HG02763 (cell line): ENCODE measurements around the gene LRP1.

Experiments
- ATAC-seq: cut with Tn5 transposase; IDR thresholded peaks from one replicate; pipeline ENCODE4 v1.9.1; 2021; ENCODE audit warnings: mild to moderate bottlenecking, moderate library complexity; ENCODE audit not compliant: unreplicated experiment

The LRP1 gene

DNA sequence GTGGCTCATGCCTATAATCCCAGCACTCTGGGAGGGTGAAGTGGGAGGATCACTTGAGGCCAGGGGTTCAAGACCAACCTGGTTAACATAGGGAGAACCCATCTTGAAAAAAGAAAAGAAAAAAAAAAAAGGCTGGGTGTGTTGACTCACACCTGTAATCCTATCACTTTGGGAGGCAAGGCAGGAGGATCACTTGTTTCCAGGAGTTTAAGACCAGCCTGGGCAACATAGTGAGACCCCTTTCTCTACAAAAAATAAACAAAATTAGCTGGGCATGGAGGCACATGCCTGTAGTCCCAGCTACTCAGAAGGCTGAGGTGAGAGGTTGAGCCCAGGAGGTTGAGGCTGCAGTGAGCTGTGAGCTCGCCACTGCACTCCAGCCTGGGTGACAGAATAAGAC lies 42.1 kb downstream of the LRP1 start:
- ATAC-seq = no peak

DNA sequence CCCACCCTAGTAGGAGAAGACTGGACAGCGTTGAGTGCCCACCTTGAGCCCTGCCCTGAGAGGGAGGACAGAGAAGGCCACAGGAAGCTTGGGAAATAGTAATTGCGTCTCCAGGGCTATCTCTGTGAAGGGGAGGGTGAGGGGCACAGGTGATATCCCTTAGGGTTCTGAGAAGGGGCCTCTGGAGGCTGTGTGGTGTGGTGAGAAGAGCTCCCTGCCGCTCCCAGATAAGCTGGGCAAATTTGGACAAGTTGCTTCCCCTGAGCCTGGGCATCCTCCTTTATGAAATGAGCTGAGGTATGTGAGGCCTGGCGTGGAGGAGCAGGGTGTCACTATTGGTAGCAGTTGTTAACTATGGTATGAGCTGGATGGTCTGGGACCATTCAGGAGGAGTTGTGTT lies 42.6 kb downstream of the LRP1 start:
- no peak for ATAC-seq

DNA sequence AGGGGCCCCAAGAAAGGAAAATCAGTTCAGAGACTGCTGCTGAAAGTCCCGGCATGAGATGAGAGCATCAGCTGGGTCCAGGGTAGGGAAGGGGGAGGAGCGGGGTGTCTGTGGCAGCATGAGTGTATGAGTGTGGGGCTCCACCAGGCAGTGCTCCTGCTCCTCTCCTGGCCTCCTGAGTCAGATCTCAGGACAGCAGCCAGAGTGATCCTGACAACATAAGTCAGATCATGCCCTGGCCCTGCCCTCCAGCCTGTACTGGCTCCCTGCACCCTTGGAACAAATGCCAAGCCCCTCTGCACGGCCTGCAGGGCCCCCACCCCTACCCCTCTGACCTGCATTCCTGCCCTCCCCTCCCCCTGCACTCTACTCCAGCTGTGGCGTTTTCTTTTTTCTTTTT lies 43.4 kb downstream of the LRP1 start:
- ATAC-seq = no peak

DNA sequence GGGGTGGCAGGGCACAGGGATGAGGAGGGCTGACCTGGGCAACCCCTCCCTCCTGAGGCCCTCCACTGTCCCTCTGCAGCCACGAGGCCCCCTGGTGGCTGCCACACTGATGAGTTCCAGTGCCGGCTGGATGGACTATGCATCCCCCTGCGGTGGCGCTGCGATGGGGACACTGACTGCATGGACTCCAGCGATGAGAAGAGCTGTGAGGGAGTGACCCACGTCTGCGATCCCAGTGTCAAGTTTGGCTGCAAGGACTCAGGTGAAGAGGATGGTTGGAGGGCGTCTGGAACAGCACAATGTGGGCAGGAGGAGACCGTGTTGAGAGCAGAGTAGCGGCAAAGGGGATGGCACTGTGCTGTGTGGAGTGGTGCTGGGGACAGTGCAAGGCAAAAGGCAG lies 44.8 kb downstream of the LRP1 start:
- no peak for ATAC-seq

DNA sequence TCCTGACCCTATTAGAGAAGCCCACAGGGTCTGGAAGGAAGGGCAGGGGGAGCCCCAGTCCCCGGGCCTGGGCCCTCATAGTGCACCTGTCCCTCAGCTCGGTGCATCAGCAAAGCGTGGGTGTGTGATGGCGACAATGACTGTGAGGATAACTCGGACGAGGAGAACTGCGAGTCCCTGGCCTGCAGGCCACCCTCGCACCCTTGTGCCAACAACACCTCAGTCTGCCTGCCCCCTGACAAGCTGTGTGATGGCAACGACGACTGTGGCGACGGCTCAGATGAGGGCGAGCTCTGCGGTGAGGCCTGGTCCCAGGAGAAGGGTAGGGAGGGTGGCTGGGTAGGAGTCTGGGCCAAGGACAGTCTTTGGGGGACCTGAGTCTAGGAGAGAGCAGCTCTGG lies 45.4 kb downstream of the LRP1 start:
- ATAC-seq = no peak

DNA sequence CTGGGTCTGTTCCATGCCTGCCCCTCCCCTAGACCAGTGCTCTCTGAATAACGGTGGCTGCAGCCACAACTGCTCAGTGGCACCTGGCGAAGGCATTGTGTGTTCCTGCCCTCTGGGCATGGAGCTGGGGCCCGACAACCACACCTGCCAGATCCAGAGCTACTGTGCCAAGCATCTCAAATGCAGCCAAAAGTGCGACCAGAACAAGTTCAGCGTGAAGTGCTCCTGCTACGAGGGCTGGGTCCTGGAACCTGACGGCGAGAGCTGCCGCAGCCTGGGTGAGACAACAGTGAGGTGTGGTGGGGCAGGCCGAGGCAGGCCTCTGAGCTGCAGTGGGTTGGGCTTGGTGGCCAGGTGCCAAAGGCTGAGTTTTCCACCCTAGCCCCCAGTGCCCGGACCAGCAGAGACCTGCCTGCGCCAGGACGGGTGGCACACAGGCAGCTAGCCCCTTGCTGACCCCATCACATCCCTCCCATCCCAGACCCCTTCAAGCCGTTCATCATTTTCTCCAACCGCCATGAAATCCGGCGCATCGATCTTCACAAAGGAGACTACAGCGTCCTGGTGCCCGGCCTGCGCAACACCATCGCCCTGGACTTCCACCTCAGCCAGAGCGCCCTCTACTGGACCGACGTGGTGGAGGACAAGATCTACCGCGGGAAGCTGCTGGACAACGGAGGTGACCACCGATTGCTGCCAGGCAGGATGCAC lies 47.3 kb downstream of the LRP1 start:
- ATAC-seq = no peak

DNA sequence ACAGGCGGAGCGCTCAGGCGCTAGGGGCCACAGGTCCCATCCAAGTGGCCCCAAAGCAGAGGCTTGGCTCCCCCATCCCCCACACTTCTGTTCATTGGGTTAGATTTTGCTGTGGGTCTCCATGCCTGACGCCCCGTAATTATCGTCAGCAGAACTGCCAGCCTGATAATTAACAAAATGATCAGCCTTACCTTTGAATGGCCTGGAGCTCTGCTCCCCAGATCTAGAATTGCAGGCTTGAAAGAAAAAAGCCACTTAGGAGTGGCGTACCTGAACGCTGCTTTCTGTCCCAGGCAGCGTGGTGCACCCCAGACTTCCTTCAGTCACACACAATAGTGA lies 47.8 kb downstream of the LRP1 start:
- ATAC-seq = no peak

DNA sequence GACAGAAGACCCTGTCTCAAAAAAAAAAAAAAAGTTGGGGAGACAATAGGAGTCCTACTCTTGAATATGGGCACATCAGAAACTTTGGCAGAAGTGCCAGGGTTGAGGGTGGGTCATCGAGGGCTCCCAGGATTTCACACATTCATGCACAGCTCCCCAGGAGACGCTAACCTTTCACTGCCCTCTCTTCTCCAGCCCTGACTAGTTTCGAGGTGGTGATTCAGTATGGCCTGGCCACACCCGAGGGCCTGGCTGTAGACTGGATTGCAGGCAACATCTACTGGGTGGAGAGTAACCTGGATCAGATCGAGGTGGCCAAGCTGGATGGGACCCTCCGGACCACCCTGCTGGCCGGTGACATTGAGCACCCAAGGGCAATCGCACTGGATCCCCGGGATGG lies 48.6 kb downstream of the LRP1 start:
- ATAC-seq = no peak

DNA sequence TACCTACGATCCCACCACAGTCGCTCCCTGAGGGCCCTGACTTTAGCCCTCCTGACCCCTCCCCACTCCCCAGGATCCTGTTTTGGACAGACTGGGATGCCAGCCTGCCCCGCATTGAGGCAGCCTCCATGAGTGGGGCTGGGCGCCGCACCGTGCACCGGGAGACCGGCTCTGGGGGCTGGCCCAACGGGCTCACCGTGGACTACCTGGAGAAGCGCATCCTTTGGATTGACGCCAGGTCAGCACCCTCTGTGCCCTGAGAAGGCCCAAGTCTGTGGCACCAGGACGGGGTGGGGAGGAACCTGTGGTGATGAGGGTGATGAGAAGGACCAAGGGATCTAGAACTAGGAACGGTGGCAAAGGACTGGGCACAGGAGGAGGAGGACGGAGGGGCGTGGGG lies 49.1 kb downstream of the LRP1 start:
- no peak for ATAC-seq

DNA sequence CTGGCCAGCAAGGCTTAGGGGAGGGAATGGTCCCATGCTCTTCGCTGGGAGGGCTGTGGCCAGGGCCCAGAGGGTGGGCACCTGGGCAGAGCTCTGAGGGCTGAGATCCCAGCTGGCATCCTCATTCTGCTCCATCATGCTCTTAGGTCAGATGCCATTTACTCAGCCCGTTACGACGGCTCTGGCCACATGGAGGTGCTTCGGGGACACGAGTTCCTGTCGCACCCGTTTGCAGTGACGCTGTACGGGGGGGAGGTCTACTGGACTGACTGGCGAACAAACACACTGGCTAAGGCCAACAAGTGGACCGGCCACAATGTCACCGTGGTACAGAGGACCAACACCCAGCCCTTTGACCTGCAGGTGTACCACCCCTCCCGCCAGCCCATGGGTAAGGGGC lies 49.9 kb downstream of the LRP1 start:
- no peak for ATAC-seq

DNA sequence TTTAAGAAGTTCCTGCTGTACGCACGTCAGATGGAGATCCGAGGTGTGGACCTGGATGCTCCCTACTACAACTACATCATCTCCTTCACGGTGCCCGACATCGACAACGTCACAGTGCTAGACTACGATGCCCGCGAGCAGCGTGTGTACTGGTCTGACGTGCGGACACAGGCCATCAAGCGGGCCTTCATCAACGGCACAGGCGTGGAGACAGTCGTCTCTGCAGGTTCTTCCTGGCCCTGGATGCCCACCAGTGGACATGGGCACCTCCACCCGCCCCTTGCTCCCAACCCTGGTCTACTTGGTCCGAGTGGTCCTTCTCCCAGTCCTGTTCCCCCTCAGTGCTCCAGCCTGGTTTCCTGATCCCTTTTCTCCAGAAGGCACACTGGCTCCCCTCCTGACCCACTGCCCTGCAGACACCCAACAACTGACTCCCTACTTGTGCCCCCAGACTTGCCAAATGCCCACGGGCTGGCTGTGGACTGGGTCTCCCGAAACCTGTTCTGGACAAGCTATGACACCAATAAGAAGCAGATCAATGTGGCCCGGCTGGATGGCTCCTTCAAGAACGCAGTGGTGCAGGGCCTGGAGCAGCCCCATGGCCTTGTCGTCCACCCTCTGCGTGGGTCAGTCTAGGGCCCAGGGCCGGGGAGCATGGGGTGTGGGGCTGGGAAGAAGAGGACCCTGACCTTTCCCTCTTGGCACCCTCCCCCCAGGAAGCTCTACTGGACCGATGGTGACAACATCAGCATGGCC lies 51.2 kb downstream of the LRP1 start:
- no peak for ATAC-seq

DNA sequence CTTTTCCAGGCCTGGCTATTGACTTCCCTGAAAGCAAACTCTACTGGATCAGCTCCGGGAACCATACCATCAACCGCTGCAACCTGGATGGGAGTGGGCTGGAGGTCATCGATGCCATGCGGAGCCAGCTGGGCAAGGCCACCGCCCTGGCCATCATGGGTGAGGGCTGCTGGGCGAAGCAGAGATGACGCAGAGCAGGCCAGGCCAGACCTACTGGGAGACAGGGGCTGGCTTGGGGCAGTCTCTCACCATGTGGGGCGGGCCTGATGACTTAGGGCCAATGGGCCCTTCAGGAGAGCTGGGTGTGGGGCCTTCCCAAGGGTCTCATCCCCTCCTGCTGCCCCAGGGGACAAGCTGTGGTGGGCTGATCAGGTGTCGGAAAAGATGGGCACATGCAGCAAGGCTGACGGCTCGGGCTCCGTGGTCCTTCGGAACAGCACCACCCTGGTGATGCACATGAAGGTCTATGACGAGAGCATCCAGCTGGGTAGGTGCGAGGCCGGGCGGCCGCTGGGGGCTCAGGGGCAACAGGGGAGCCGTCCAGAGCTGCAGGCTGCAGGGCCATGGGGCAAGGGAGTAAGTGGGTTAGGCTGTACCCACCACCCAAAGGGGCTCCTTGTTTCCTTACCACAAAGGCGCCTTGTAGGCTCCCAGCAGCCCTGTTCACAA lies 52.2 kb downstream of the LRP1 start:
- ATAC-seq = no peak

DNA sequence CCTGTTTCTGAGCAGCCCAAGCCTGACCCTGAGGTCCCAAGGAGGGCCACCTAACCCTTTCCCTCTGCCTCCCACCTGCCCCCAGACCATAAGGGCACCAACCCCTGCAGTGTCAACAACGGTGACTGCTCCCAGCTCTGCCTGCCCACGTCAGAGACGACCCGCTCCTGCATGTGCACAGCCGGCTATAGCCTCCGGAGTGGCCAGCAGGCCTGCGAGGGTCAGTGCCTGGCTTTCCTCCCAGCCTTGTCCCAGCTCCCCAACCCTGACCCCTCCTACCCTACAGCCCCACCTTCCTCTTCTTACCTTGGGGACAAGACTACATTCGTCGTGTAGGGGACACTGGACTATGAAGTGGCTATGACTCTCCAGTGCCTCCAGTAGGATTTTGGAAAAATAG lies 52.8 kb downstream of the LRP1 start:
- ATAC-seq = no peak

DNA sequence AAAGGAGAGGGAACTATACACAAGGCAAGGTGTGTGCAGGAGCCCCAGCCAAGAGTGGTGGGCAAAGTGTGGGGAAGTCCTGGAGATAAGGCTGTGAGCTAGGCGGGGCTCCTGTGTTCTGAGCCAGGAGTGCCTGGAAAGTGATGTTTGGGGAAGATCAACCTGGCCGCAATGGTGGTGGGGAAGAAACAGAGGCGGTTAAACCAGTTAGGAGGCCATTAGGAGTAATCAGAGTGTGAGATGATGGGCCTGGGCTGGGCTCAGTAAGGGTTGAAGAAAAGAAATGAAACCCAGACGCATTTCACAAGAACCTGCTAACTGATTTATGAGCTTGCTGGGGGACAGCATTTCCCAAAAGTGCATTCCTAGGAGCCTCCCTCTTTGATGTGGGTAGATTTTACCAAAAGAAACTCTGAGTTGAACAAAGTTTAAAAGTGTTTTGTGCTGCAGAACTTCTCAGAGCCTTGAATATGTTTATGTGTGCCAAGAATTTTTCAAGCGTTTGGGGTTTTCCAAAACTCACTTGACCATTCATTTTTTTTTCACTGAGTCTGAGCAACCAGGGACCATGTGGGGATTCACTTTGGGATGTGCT lies 53.4 kb downstream of the LRP1 start:
- ATAC-seq = no peak

DNA sequence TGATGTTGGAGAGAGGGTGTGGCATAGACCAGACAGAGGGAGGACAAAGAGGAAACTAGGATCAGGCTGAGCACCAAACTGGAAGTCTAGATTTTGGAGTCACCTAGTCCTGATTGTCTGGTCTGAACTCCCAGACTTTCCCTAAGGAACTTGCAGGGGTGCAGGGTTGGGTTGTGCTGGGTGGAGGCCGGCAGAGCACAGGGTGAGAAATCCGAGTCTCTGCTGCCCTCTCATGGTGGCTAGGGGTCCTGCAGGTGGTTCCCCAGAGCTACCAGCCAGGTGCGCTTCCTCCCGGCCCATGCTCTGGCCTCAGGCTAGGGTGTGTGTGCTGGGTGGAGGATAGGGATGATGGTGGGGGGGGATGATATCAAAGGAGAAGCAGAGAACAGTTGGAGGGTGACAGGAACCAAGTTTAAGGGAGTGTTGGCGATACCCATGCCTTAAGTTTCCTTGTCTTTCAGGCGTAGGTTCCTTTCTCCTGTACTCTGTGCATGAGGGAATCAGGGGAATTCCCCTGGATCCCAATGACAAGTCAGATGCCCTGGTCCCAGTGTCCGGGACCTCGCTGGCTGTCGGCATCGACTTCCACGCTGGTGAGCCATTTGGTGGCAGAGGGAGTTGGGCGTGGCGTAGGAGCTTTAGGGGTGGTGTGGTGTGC lies 54.8 kb downstream of the LRP1 start:
- ATAC-seq = peak; percentile 83

DNA sequence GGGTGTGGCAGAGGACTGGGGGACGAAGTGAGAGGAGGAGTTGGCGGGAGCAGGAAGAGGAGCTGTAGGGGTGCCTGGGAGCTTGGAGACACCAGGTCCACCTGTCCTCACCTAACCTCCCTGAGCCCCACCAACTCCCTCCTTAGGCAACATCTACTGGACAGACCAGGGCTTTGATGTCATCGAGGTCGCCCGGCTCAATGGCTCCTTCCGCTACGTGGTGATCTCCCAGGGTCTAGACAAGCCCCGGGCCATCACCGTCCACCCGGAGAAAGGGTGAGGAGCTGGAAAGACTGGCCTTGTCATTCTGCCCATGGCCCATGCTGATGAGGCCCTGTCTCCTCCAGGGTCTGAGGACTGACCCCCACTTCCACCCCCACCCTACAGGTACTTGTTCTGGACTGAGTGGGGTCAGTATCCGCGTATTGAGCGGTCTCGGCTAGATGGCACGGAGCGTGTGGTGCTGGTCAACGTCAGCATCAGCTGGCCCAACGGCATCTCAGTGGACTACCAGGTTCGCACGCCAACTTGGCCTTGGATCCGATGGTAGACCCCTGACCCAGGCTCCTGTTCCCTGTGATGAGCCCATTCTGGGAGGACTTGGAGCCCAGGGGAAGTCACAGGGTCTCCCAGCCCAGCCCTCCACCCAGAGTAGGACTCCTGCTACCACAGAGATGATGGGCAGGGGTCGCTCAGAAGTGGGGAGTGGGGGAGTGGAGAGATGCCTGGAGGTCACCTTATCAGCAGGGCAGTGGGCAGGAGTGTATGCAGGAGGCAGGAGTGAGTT lies 55.8 kb downstream of the LRP1 start:
- no peak for ATAC-seq

DNA sequence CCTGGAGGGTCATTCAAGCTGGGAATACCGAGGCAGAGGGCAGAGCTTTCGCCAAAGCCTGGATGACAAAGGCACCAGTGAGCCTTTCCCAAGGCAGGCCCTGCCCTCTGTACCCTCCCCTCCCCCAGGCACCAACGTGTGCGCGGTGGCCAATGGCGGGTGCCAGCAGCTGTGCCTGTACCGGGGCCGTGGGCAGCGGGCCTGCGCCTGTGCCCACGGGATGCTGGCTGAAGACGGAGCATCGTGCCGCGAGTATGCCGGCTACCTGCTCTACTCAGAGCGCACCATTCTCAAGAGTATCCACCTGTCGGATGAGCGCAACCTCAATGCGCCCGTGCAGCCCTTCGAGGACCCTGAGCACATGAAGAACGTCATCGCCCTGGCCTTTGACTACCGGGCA lies 57.1 kb downstream of the LRP1 start:
- no peak for ATAC-seq

DNA sequence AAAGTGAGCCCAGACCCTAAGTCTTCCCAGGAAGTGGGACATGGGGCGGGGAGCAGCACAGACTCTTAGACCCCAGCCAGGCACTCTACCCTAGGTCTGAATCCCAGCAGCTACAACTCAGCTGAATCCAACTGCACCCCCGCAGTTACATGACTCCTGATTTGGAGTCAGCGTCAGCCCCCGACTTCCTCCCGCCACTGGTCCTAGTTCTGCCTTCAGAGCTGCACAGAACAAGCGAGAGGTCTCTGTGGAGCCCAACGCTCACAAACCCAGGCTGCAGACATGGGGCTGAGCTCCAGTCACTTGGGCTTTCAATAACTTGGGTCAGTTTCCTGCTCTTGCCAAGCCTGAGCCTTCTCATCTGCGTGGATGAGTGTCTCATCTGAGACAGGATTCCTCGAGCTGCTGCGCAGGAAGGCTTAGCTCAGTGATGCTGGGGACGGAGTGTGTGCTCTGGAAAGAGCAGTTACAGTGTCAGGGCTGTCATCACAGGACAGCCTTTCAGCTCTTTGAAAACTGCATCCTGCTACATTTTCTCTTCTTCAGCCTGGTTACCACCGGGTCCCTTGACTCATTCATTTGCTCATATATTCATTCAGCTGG lies 57.7 kb downstream of the LRP1 start:
- ATAC-seq = no peak

DNA sequence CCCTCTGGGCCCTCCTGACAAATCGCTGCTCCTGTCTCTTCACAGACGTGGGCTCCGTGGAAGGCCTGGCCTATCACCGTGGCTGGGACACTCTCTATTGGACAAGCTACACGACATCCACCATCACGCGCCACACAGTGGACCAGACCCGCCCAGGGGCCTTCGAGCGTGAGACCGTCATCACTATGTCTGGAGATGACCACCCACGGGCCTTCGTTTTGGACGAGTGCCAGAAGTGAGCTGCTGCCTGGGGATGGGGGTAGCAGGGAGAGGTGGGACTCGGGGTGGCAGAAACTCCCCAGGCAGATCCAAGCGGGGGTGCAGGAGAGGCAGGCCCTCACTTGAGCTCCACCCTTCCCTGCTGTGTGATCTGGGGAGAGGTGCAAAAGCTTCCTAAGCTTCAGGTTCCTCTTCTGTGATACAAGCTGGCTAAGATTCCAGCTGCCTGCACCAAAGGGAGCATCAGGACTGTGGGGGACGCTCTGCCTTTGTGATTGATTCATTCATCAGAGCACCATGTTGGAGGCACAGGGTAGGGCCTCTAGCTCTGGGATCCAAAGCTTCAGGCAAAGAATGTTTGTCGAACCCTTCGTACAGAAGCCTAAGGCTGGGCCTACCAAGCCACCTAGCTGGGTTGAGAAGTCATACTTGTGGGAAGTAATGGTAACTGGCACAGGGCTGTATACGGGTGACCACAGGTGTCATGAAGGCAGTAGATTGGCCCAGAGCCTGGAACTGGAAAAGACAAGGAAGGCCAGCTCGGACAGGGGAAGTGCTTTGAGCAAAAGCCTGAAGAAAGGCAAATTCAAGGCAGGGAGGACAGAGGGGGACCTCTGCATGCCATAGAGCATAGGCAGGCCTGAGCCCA lies 59.2 kb downstream of the LRP1 start:
- no peak for ATAC-seq
